ENCODE results near the gene SRRM3. TPM values are rescaled to one million over a fixed set of nuclear protein-coding genes. Genes with fewer than 3 reads are reported as not detected.

Gene SRRM3
- total RNA-seq, 1 experiment from 2014 or later, result 0.74 TPM

DNA sequence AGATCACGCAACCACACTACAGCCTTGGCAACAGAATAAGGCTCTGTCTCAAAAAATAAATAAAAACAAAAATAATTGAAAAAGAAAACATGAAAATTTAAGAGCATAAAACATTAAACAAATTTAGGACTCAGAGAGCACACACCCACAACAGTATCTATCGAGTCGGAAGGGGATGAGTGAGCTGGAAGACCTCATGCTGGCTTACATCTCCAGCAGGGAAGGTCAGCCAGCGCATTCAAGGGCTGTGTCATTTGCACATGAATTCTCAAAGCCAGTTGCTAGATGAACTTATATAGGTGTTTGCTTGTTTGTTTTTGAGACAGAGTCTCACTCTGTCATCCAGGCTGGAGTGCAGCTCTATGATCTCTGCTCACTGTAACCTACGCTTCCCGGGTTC lies 50.3 kb downstream of the SRRM3 start:
- intact Hi-C loops (cut with micrococcal nuclease; ENCODE audit: unreplicated experiment), result no loop called here
- CTCF ChIA-PET, result no interaction called here

DNA sequence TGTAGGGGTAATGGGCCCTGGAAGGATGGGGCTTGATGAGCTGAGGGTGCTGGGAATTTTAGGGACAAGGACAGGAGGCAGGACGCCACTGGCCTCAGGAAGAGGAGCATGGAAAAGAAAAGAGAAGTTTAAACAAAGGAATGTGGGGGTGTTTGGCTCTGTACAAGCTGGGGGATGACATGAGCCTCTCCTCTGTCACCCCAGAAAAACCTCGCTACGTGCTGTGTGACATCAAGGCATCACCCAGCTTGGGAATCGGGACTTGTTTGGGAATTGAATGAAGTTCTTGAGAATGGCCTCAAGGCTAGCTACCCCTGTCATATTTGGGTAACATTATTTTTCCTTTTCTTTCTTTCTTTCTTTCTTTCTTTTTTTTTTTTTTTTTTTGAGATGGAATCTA lies 53.1 kb downstream of the SRRM3 start:
- Histone ChIP-seq H3K4me3 (no peak overlapping the region), H3K9me3 (ENCODE audit: insufficient read depth, low read depth) (no peaks in the 10 kb centered on the region), H4K20me1 (ENCODE audit: insufficient read depth) (no peaks in the 10 kb centered on the region), H3K4me1 (replicated peaks; ENCODE audit: insufficient read depth) (no peaks in the 10 kb centered on the region), H3K4me2 (no peak overlapping the region), H3K27me3 (ENCODE audit: insufficient read depth, low read depth) (no peaks in the 10 kb centered on the region), H3K36me3 (ENCODE audit: low read depth) (no peaks in the 10 kb centered on the region), H2AFZ (no peak overlapping the region), H3F3A (ENCODE audit: insufficient read depth, low read depth) (no peaks in the 10 kb centered on the region; the same call in 1 of the 2 replicates), H3K9me2 (ENCODE audit: insufficient read depth) (no peaks in the 10 kb centered on the region), H3K79me2 (ENCODE audit: low read depth) (no peaks in the 10 kb centered on the region), H3K27ac (no peak overlapping the region)
- CTCF ChIA-PET, result interaction anchor here (0.6 to 0.7 kb wide), 2 partner anchors 19 to 38 kb away, joined by 3 to 12 read pairs; no protein-coding TSS in a partner anchor
- POLR2A ChIA-PET (ENCODE audit: unreplicated experiment), result no interaction called here
- DNase-seq, result no peak
- no TSS peak for BruUV-seq (replicated peaks)
- intact Hi-C loops (cut with micrococcal nuclease; ENCODE audit: unreplicated experiment), result no loop called here
- no peak for TF ChIP-seq EZH2 (IDR thresholded peaks at IDR 0.05; ENCODE audit: low read depth)
- TF ChIP-seq, protein P1, sequence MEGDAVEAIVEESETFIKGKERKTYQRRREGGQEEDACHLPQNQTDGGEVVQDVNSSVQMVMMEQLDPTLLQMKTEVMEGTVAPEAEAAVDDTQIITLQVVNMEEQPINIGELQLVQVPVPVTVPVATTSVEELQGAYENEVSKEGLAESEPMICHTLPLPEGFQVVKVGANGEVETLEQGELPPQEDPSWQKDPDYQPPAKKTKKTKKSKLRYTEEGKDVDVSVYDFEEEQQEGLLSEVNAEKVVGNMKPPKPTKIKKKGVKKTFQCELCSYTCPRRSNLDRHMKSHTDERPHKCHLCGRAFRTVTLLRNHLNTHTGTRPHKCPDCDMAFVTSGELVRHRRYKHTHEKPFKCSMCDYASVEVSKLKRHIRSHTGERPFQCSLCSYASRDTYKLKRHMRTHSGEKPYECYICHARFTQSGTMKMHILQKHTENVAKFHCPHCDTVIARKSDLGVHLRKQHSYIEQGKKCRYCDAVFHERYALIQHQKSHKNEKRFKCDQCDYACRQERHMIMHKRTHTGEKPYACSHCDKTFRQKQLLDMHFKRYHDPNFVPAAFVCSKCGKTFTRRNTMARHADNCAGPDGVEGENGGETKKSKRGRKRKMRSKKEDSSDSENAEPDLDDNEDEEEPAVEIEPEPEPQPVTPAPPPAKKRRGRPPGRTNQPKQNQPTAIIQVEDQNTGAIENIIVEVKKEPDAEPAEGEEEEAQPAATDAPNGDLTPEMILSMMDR (conservative IDR thresholded peaks at IDR 0.05), result no peak

More for the DNA sequence above, 50.3 kb downstream of the SRRM3 start:
- no peaks in the 10 kb centered on the region for H3K9me2 ChIP-seq (ENCODE audit: insufficient read depth)
- TF ChIP-seq, protein P1 (conservative IDR thresholded peaks at IDR 0.05), result no peak
- no peak for TF ChIP-seq EZH2 (IDR thresholded peaks at IDR 0.05; ENCODE audit: low read depth)
- H3K4me1 ChIP-seq (replicated peaks; ENCODE audit: insufficient read depth), result no peaks in the 10 kb centered on the region
- POLR2A ChIA-PET (ENCODE audit: unreplicated experiment), result no interaction called here
- H3K36me3 ChIP-seq (ENCODE audit: low read depth), result no peaks in the 10 kb centered on the region
- H2AFZ ChIP-seq, result no peak overlapping the region
- no peaks in the 10 kb centered on the region; the same call in 1 of the 2 replicates for H3F3A ChIP-seq (ENCODE audit: insufficient read depth, low read depth)
- no peak overlapping the region for H3K27ac ChIP-seq
- no peaks in the 10 kb centered on the region for H3K27me3 ChIP-seq (ENCODE audit: insufficient read depth, low read depth)
- no peaks in the 10 kb centered on the region for H3K79me2 ChIP-seq (ENCODE audit: low read depth)
- no TSS peak for BruUV-seq (replicated peaks)
- no peak for DNase-seq
- H3K9me3 ChIP-seq (ENCODE audit: insufficient read depth, low read depth), result no peaks in the 10 kb centered on the region
- H3K4me3 ChIP-seq, result no peak overlapping the region
- H3K4me2 ChIP-seq, result no peak overlapping the region
- no peaks in the 10 kb centered on the region for H4K20me1 ChIP-seq (ENCODE audit: insufficient read depth)

DNA sequence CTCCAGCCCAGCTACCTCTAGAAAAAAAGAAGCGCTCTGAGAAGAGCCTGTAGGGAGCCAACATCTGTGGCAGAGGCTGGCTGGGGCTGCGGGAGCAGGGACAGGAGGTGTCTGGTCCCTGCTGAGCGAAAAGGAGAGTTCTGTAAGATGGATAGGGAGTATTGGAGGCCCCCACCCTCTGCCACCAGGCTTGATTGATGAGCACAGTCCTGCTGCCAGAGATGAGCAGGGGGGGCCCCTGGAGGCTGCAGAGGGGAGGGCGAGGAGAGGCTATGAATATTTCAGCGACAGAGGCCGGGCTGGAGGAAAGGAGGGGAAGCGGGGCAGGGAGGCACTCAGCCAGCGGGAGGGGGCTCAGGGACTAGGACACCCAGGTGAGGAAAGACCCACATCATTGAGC lies 56.3 kb downstream of the SRRM3 start:
- no peaks in the 10 kb centered on the region for H3K4me1 ChIP-seq (replicated peaks; ENCODE audit: insufficient read depth)
- intact Hi-C loops (cut with micrococcal nuclease; ENCODE audit: unreplicated experiment), result no loop called here
- POLR2A ChIA-PET (ENCODE audit: unreplicated experiment), result no interaction called here
- TF ChIP-seq, protein P1 (conservative IDR thresholded peaks at IDR 0.05), result no peak
- CTCF ChIA-PET, result interaction anchor here (0.7 kb wide), 1 partner anchor 1065 kb away, joined by 4 read pairs; no protein-coding TSS in a partner anchor
- no peaks in the 10 kb centered on the region for H3K9me3 ChIP-seq (ENCODE audit: insufficient read depth, low read depth)
- no peak for DNase-seq
- no peak overlapping the region for H3K27ac ChIP-seq
- no peaks in the 10 kb centered on the region for H3K79me2 ChIP-seq (ENCODE audit: low read depth)
- H2AFZ ChIP-seq, result no peak overlapping the region
- H4K20me1 ChIP-seq (ENCODE audit: insufficient read depth), result no peaks in the 10 kb centered on the region
- BruUV-seq (replicated peaks), result no TSS peak
- no peak overlapping the region for H3K4me3 ChIP-seq
- H3F3A ChIP-seq (ENCODE audit: insufficient read depth, low read depth), result peaks cover 5% of the 10 kb centered on the region
- no peaks in the 10 kb centered on the region for H3K27me3 ChIP-seq (ENCODE audit: insufficient read depth, low read depth)
- no peaks in the 10 kb centered on the region for H3K9me2 ChIP-seq (ENCODE audit: insufficient read depth)
- no peak overlapping the region for H3K4me2 ChIP-seq
- H3K36me3 ChIP-seq (ENCODE audit: low read depth), result no peaks in the 10 kb centered on the region

Measured in PC-9 (cell line).